Coronary artery (tissue), 2 donors: ENCODE measurements around the gene OPN1SW.

Experiments used
- DNase-seq: peaks from one replicate; pipeline ENCODE4 v3.0.0-alpha.2; 2017; ENCODE audit warnings: low spot score
- H3K27ac ChIP-seq, 2 donors: fragments of 200-600 bp; sonication (generic); one replicate each; pipeline ENCODE4 v1.5.1; 2016 to 2019
- H3K4me3 ChIP-seq: fragments of 200-600 bp; sonication (generic); 2 replicates; pipeline ENCODE4 v1.5.1; 2016; ENCODE audit warnings: mild to moderate bottlenecking, moderate library complexity
- CTCF ChIP-seq: fragments of 200-600 bp; sonication (generic); IDR thresholded peaks from one replicate; pipeline ENCODE4 v1.5.1; 2019; ENCODE audit warnings: antibody characterized with exemption

OPN1SW gene

GRCh38 chr7:128727239-128727638 lies 48.4 kb downstream of the OPN1SW start:
- H3K27ac ChIP-seq = no peak overlapping the region
- TF ChIP-seq CTCF = no peak
- DNase-seq = no peak
- H3K4me3 ChIP-seq = no peak overlapping the region

DNA sequence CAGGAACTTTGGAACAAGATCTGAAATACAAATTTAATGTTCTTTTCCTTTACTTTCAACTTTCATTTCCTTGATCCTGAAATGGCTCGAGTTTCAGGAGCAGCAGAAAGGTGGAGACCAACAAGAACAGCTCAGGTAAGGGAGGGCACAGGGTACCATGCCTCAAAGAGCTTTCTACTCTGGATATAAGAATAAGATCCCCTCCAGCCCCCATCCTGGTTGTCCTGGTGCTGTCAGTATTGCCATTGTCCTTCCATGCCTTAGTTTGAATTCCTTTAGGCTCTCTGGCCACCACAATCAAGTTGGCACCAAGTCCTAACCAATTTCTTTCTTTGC lies 48.9 kb downstream of the OPN1SW start:
- no peak overlapping the region for H3K27ac ChIP-seq
- no peak for DNase-seq
- H3K4me3 ChIP-seq = no peak overlapping the region
- no peak for TF ChIP-seq CTCF

DNA sequence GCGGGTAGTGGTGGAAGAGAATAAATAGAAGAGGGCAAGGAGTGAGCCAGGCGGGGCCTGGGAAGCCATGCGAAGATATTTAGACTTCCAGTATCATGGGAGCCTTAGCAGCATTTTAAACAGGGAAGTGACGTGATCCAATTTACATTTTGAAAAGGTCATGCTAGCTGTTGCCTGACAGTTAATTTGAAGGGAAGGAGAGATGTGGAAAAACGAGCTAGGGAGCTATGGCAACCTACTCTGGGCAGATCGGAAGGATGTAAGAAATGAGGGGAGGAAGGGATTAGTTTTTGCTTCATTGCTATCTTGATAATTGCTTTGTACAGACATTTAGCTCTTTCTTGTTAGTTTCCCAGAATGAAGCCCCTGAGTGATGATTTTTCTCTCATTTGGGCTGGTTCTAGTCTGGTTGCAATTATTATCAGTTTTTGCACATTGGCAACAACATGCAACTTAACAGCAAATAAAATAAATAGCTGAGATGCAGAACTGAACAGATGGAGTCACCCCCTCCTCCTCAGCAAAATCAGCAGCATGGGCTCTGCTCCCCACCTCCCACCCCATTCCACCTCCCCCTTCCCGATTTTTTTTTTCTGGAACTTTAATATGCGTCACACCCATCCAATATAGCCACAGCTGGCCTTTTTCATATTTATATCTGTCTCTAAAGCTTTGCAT lies 49.4 kb downstream of the OPN1SW start:
- no peak for DNase-seq
- Histone ChIP-seq H3K4me3 (no peak overlapping the region), H3K27ac (no peak overlapping the region)
- no peak for TF ChIP-seq CTCF

DNA sequence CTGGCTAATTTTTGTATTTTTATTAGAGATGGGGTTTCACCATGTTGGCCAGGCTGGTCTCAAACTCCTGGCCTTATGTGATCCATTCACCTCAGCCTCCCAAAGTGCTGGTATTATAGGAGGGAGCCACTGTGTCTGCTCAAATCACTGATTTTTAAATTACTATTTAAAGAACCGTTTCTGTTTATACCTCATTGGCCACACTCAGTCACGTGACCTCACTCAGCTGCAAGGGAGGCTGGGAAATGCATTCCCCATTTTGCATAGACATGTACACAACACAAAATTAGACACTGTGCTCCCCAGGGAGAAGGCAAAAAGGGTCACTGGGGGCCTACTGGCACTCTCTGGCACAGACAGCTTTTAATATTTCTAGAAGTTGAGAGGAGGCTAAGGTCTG lies 50.1 kb downstream of the OPN1SW start:
- TF ChIP-seq CTCF = no peak
- Histone ChIP-seq H3K27ac (no peak overlapping the region), H3K4me3 (no peak overlapping the region)
- DNase-seq = no peak

- TF ChIP-seq CTCF = no peak
- Histone ChIP-seq H3K4me3 (no peak overlapping the region), H3K27ac (no peak overlapping the region)
- no peak for DNase-seq
These were observed 50.9 kb downstream of the OPN1SW start for GRCh38 chr7:128724743-128725142.
